Stomach (tissue), 9 donors: Measurements from ENCODE around the gene VMA21. TPM values are rescaled to one million over a fixed set of nuclear protein-coding genes. Genes with fewer than 3 reads are reported as not detected.

Source experiments
- DNase-seq, 2 donors: peaks; one replicate each; pipeline versions ENCODE4 v3.0.0 to v3.0.0-alpha.2; 2013 to 2019
- H3K27ac ChIP-seq, 5 donors: fragments of 200-600 bp in 4 of 5; sonication (generic) in 4 of 5; one replicate each; pipeline ENCODE4 v1.5.1; 2013 to 2019; ENCODE audit warnings: mild to moderate bottlenecking in 1 of 5, moderate library complexity in 1 of 5
- H3K27me3 ChIP-seq, 3 donors: fragments of 200-600 bp; sonication (generic); one replicate each; pipeline ENCODE4 v1.5.1; 2017 to 2019; ENCODE audit warnings: mixed run types in 1 of 3
- H3K36me3 ChIP-seq, 4 donors: fragments of 200-600 bp; sonication (generic); 1 replicate in 3 of 4; 2 replicates in 1 of 4; pipeline ENCODE4 v1.5.1; 2016 to 2019
- H3K4me1 ChIP-seq, 4 donors: fragments of 200-600 bp; sonication (generic); one replicate each; pipeline ENCODE4 v1.5.1; 2016 to 2019
- H3K4me3 ChIP-seq, 4 donors: fragments of 200-600 bp; sonication (generic) in 3 of 4; one replicate each; pipeline ENCODE4 v1.5.1; 2016 to 2019; ENCODE audit warnings: mild to moderate bottlenecking in 1 of 4
- H3K9me3 ChIP-seq, 4 donors: fragments of 200-600 bp; sonication (generic); one replicate each; pipeline ENCODE4 v1.5.1; 2016 to 2019
- CTCF ChIP-seq, 7 experiments: fragments of 450-650 bp in 4 of 7; fragments of 200-600 bp in 3 of 7; sonication (generic) in 3 of 7; IDR thresholded peaks; one replicate each; pipeline ENCODE4 v1.5.1; 2016 to 2019; ENCODE audit warnings: antibody characterized with exemption in 7 of 7, control low read depth in 2 of 7, mild to moderate bottlenecking in 1 of 7
- EP300 ChIP-seq: sonication (generic); formaldehyde crosslinking; IDR thresholded peaks from one replicate; pipeline ENCODE4 v1.6.1; 2017; ENCODE audit warnings: antibody characterized with exemption
- POLR2A ChIP-seq, 4 donors: fragments of 450-650 bp; IDR thresholded peaks; one replicate each; pipeline ENCODE4 v1.6.1; 2016; ENCODE audit warnings: antibody characterized with exemption in 4 of 4, control low read depth in 2 of 4, mild to moderate bottlenecking in 1 of 4, moderate library complexity in 1 of 4
- POLR2AphosphoS5 ChIP-seq, 3 donors: sonication (generic); formaldehyde crosslinking; IDR thresholded peaks; one replicate each; pipeline ENCODE4 v1.6.1; 2016; ENCODE audit warnings: antibody characterized with exemption in 3 of 3
- WGBS, 5 donors: extraction: QIAGEN DNeasy Blood & Tissue Kit in 3 of 5; methylation state at CpG; one replicate each; pipeline versions ENCODE4 v1.1.5 to v1.1.7; 2013 to 2018; 5-methylcytosine and 5-hydroxymethylcytosine counted together
- intact Hi-C: fragments of 100-400 bp; cut with DNase I; formaldehyde crosslinking; loops from one replicate; pipeline ENCODE4 v1.15.1; 2023; ENCODE audit warnings: low total_unique reads
- polyA plus RNA-seq, 3 donors: library from polyadenylated mRNA; stranded (reverse); fragments of 200-250 nt; gene quantifications; one replicate each; pipeline ENCODE4 v1.2.3, GENCODE V29; 2013
- total RNA-seq, 5 donors: library from RNA; depleted of rRNA; stranded (reverse); fragments of >200 nt; gene quantifications; one replicate each; pipeline versions ENCODE4 v1.1.0 to v1.2.3, GENCODE V29; 2014 to 2016
- donor health status: healthy with polysubstance abuse.
- donor health status: Bipolar disorder and iron deficiency.
- donor health status: healthy.

VMA21 gene
- total and polyA plus RNA-seq, 8 donors, result 0.29 to 35.8 (median 6.4) TPM

- peak in 1 of 2 donors; percentile 11 for DNase-seq
- intact Hi-C loops, result no loop called here
Observed at GRCh38 chrX:151397741-151398070, 700 bp downstream of the VMA21 start.

GRCh38 chrX:151398346-151398745 is 1.3 kb downstream of the VMA21 start:
- H3K9me3 ChIP-seq, result no peaks in the 10 kb centered on the region
- H3K27me3 ChIP-seq, result no peaks in the 10 kb centered on the region
- H3K36me3 ChIP-seq, result no peaks in the 10 kb centered on the region
- intact Hi-C loops, result no loop called here
- H3K4me3 ChIP-seq, result peak overlapping the region in 2 of 4 donors; percentile 73
- DNase-seq, result no peak
- WGBS, 5 donors, result 71 to 84% (median 79%) methylated on average over 3 of the region's 3 CpGs
- TF ChIP-seq CTCF (IDR thresholded peaks at IDR 0.05), result no peak
- TF ChIP-seq POLR2A (IDR thresholded peaks at IDR 0.05), result no peak
- TF ChIP-seq EP300, result no peak
- TF ChIP-seq POLR2AphosphoS5 (IDR thresholded peaks at IDR 0.05), result no peak
- no peak overlapping the region for H3K27ac ChIP-seq
- H3K4me1 ChIP-seq, result peaks cover 0 to 46% (median 24%) of the 10 kb centered on the region in 4 donors

More at GRCh38 chrX:151397741-151398070, 700 bp downstream of the VMA21 start:
- H3K27ac ChIP-seq, result peak overlapping the region in 4 of 5 donors; percentile 88 to 96 (median 93)
- H3K9me3 ChIP-seq, result no peaks in the 10 kb centered on the region
- H3K27me3 ChIP-seq, result no peaks in the 10 kb centered on the region
- WGBS, 5 donors, result 0 to 51% (median 5%) methylated on average over 2 of the region's 2 CpGs
- no peaks in the 10 kb centered on the region for H3K36me3 ChIP-seq
- peak overlapping the region; percentile 63 to 73 (median 72) for H3K4me3 ChIP-seq
- TF ChIP-seq POLR2A (IDR thresholded peaks at IDR 0.05), result no peak
- TF ChIP-seq POLR2AphosphoS5 (IDR thresholded peaks at IDR 0.05), result no peak
- TF ChIP-seq CTCF (IDR thresholded peaks at IDR 0.05), result no peak
- peaks cover 0 to 42% (median 22%) of the 10 kb centered on the region in 4 donors for H3K4me1 ChIP-seq

- Histone ChIP-seq H3K27ac (no peak overlapping the region), H3K4me1 (peaks cover 0 to 37% (median 20%) of the 10 kb centered on the region in 4 donors), H3K27me3 (no peaks in the 10 kb centered on the region), H3K9me3 (no peaks in the 10 kb centered on the region), H3K36me3 (peaks cover 0 to 23% (median 17%) of the 10 kb centered on the region in 4 donors), H3K4me3 (no peak overlapping the region)
- TF ChIP-seq POLR2A (IDR thresholded peaks at IDR 0.05), result no peak
- no peak for TF ChIP-seq EP300
- TF ChIP-seq POLR2AphosphoS5 (IDR thresholded peaks at IDR 0.05), result no peak
- no peak for TF ChIP-seq CTCF (IDR thresholded peaks at IDR 0.05)
- 69 to 84% (median 81%) methylated on average over 8 to 22 of the region's 22 CpGs for WGBS, 5 donors
- intact Hi-C loops, result no loop called here
- peak; percentile 18 to 54 for DNase-seq
Observed at GRCh38 chrX:151402719-151403390, 5.8 kb downstream of the VMA21 start.

GRCh38 chrX:151416579-151416978 is 19.6 kb downstream of the VMA21 start:
- intact Hi-C loops, result no loop called here
- Histone ChIP-seq H3K36me3 (no peaks in the 10 kb centered on the region), H3K27ac (no peak overlapping the region), H3K4me1 (no peaks in the 10 kb centered on the region), H3K27me3 (no peaks in the 10 kb centered on the region), H3K4me3 (no peak overlapping the region), H3K9me3 (no peaks in the 10 kb centered on the region)
- 82 to 89% (median 87%) methylated on average over 3 of the region's 3 CpGs for WGBS, 5 donors
- DNase-seq, result no peak
- no peak for TF ChIP-seq EP300
- no peak for TF ChIP-seq POLR2A (IDR thresholded peaks at IDR 0.05)
- no peak for TF ChIP-seq CTCF (IDR thresholded peaks at IDR 0.05)
- no peak for TF ChIP-seq POLR2AphosphoS5 (IDR thresholded peaks at IDR 0.05)
